Hepatocyte (in vitro differentiated cells): ENCODE results near the gene AP2M1.

Source experiments
- EZH2 ChIP-seq: fragments of 200-600 bp; sonication (generic); IDR thresholded peaks from 2 replicates; pipeline ENCODE4 v1.6.1; 2016; ENCODE audit warnings: antibody characterized with exemption, mild to moderate bottlenecking, borderline replicate concordance
- TF ChIP-seq, protein P1 (sequence below): fragments of 200-600 bp; sonication (generic); IDR thresholded peaks from 2 replicates; pipeline ENCODE4 v1.5.1; 2016; ENCODE audit warnings: antibody characterized with exemption, mild to moderate bottlenecking; ENCODE audit not compliant: poor library complexity

DNA sequence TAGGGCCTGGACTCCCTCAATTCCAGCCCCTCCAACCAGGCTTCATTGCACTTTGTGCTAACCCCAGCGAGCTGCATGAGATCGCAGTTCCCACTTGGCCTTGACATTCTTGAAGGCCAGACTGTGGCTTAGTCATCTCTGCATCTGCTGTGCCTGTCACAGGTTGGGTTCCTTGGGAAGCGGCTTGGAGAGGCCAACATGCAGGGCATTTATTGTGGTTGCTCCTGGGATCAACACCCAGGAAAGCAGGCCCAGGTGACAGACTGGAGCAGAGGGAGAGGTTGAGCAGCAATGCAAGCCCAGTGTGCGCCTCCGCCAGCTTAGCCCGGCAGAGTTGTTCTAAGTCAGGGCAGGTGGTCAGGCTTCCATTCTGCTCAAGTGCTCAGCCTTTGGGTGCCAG lies 21.9 kb downstream of the AP2M1 start:
- TF ChIP-seq, protein P1, sequence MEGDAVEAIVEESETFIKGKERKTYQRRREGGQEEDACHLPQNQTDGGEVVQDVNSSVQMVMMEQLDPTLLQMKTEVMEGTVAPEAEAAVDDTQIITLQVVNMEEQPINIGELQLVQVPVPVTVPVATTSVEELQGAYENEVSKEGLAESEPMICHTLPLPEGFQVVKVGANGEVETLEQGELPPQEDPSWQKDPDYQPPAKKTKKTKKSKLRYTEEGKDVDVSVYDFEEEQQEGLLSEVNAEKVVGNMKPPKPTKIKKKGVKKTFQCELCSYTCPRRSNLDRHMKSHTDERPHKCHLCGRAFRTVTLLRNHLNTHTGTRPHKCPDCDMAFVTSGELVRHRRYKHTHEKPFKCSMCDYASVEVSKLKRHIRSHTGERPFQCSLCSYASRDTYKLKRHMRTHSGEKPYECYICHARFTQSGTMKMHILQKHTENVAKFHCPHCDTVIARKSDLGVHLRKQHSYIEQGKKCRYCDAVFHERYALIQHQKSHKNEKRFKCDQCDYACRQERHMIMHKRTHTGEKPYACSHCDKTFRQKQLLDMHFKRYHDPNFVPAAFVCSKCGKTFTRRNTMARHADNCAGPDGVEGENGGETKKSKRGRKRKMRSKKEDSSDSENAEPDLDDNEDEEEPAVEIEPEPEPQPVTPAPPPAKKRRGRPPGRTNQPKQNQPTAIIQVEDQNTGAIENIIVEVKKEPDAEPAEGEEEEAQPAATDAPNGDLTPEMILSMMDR: no peak
- no peak for TF ChIP-seq EZH2
